ENCODE results near the gene CAMKK1. TPM values are rescaled to one million over a fixed set of nuclear protein-coding genes. Genes with fewer than 3 reads are reported as not detected.

Gene CAMKK1
- total and polyA plus RNA-seq, 2 of the 4 experiments (the other 2 are of a cell fraction) = 4.1 to 8.2 TPM

DNA sequence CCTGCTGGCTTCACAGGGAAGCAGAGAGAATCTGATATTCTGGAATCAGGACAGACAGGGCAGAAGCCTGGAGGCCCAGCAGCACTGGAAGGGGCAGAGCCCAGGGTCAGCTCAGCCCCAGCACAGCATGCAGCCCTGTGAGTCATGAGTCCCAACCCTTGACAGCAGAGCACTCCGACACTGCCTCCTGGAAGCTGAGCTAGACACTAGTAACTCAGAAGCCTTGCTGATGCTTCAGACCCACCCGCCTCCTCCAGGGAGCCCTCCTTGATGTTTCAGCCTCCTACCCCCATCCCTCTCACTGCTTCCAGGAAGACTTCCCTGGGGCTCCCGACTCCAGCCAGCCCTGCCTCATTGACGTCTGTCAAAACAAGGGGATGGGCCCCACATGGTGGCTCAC lies 6.9 kb downstream of the CAMKK1 start:
- H4K91ac ChIP-seq (ENCODE audit: insufficient read depth, low read depth, low read length) = no peak overlapping the region; the same call in 1 of the 2 replicates
- in situ Hi-C loops (cut with MboI; ENCODE audit: low sequenced_read_pairs) = no loop called here
- no peak overlapping the region for H3K9ac ChIP-seq (ENCODE audit: low read depth, low read length)
- H3K56ac ChIP-seq (ENCODE audit: extremely low read depth, insufficient read depth, low read length) = no peak overlapping the region
- H3K4me1 ChIP-seq (ENCODE audit: control insufficient read depth, insufficient read depth, low read length) = peaks cover 38% of the 10 kb centered on the region
- TF ChIP-seq, protein P1, sequence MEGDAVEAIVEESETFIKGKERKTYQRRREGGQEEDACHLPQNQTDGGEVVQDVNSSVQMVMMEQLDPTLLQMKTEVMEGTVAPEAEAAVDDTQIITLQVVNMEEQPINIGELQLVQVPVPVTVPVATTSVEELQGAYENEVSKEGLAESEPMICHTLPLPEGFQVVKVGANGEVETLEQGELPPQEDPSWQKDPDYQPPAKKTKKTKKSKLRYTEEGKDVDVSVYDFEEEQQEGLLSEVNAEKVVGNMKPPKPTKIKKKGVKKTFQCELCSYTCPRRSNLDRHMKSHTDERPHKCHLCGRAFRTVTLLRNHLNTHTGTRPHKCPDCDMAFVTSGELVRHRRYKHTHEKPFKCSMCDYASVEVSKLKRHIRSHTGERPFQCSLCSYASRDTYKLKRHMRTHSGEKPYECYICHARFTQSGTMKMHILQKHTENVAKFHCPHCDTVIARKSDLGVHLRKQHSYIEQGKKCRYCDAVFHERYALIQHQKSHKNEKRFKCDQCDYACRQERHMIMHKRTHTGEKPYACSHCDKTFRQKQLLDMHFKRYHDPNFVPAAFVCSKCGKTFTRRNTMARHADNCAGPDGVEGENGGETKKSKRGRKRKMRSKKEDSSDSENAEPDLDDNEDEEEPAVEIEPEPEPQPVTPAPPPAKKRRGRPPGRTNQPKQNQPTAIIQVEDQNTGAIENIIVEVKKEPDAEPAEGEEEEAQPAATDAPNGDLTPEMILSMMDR (conservative IDR thresholded peaks at IDR 0.05; ENCODE audit: low read depth, low read length) = no peak
- TF ChIP-seq FOS (IDR thresholded peaks at IDR 0.05; ENCODE audit: low read depth, low read length) (peak; percentile 44), SMC3 (IDR thresholded peaks at IDR 0.05; ENCODE audit: low read depth, low read length) (peak; percentile 4; the same call in 1 of the 2 replicates), POLR2A (IDR thresholded peaks at IDR 0.05; ENCODE audit: low read depth, low read length) (no peak), RAD21 (IDR thresholded peaks at IDR 0.05; ENCODE audit: low read length) (no peak; the same call in 1 of the 2 replicates), BHLHE40 (IDR thresholded peaks at IDR 0.05; ENCODE audit: low read depth, low read length) (no peak), RCOR1 (IDR thresholded peaks at IDR 0.05; ENCODE audit: insufficient replicate concordance, low read length) (peak; percentile 62), CHD1 (IDR thresholded peaks at IDR 0.05; ENCODE audit: low read depth, low read length) (no peak), RFX5 (IDR thresholded peaks at IDR 0.05; ENCODE audit: low read depth, low read length) (no peak), MAZ (IDR thresholded peaks at IDR 0.05; ENCODE audit: borderline replicate concordance, low read depth, low read length) (peak; percentile 26; the same call in 1 of the 2 replicates), NFE2L2 (IDR thresholded peaks at IDR 0.05; ENCODE audit: low read depth, low read length) (no peak), MAFK (IDR thresholded peaks at IDR 0.05; ENCODE audit: low read depth, low read length) (no peak), CEBPB (IDR thresholded peaks at IDR 0.05; ENCODE audit: low read depth, low read length) (no peak), MXI1 (IDR thresholded peaks at IDR 0.05; ENCODE audit: borderline replicate concordance, low read depth, low read length) (peak; percentile 61; the same call in 1 of the 2 replicates)
- TF ChIP-seq, protein P2, sequence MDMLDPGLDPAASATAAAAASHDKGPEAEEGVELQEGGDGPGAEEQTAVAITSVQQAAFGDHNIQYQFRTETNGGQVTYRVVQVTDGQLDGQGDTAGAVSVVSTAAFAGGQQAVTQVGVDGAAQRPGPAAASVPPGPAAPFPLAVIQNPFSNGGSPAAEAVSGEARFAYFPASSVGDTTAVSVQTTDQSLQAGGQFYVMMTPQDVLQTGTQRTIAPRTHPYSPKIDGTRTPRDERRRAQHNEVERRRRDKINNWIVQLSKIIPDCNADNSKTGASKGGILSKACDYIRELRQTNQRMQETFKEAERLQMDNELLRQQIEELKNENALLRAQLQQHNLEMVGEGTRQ (IDR thresholded peaks at IDR 0.05; ENCODE audit: low read depth, low read length) = no peak
- TF ChIP-seq, protein P3, sequence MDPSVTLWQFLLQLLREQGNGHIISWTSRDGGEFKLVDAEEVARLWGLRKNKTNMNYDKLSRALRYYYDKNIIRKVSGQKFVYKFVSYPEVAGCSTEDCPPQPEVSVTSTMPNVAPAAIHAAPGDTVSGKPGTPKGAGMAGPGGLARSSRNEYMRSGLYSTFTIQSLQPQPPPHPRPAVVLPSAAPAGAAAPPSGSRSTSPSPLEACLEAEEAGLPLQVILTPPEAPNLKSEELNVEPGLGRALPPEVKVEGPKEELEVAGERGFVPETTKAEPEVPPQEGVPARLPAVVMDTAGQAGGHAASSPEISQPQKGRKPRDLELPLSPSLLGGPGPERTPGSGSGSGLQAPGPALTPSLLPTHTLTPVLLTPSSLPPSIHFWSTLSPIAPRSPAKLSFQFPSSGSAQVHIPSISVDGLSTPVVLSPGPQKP (IDR thresholded peaks at IDR 0.05; ENCODE audit: borderline replicate concordance, low read depth, low read length) = no peak
- no peak overlapping the region for H3K4me3 ChIP-seq (ENCODE audit: insufficient read depth, low read depth, low read length)
- H3K4me2 ChIP-seq (ENCODE audit: low read depth, low read length) = no peak overlapping the region
- H4K5ac ChIP-seq (ENCODE audit: low read depth, low read length) = no peak overlapping the region
- CTCF ChIA-PET = interaction anchor here (1.1 to 2.4 kb wide), 3 partner anchors 28 to 148 kb away, joined by 3 to 6 read pairs (median 5); no protein-coding TSS in a partner anchor
- no peak overlapping the region for H2BK15ac ChIP-seq (ENCODE audit: low read depth, low read length)
- peak overlapping the region; percentile 52; the same call in 1 of the 2 replicates for H3K4ac ChIP-seq (ENCODE audit: low read depth, low read length)
- no TSS peak for BruUV-seq (replicated peaks)
- ATAC-seq (ENCODE audit: low read depth) (peak; percentile 69), DNase-seq (peak; percentile 70)
- peak overlapping the region; percentile 28 for H2AK9ac ChIP-seq (replicated peaks; ENCODE audit: low read depth, low read length, poor library complexity)
- no peak overlapping the region for H3K18ac ChIP-seq (ENCODE audit: low read depth, low read length)
- no peak overlapping the region for H4K8ac ChIP-seq (ENCODE audit: low read depth in 2 of 2, low read length in 2 of 2)
- H2BK20ac ChIP-seq (ENCODE audit: low read depth, low read length) = no peak overlapping the region
- no peak overlapping the region for H3K23ac ChIP-seq (ENCODE audit: low read depth, low read length)
- 43% methylated on average over 2 of the region's 4 CpGs; no CpG with 5 or more reads in 1 of the 2 experiments for WGBS, 2 experiments (ENCODE audit: extremely low coverage in 2 of 2, insufficient read length in 1 of 2)
- no peaks in the 10 kb centered on the region for H3K9me3 ChIP-seq (ENCODE audit: control insufficient read depth, insufficient read depth, low read length)
- peaks cover 14 to 45% of the 10 kb centered on the region in 2 experiments; a peak in 3 of 4 replicates for H3K79me1 ChIP-seq (ENCODE audit: low read depth in 1 of 2, low read length in 2 of 2)
- H2AFZ ChIP-seq (replicated peaks; ENCODE audit: low read length, poor library complexity) = peak overlapping the region; percentile 2
- no peak overlapping the region for H2BK5ac ChIP-seq (ENCODE audit: low read depth, low read length, poor library complexity, severe bottlenecking)
- H3K9me1 ChIP-seq (ENCODE audit: insufficient read depth, low read length) = peaks cover 15% of the 10 kb centered on the region
- no peaks in the 10 kb centered on the region for H4K20me1 ChIP-seq (ENCODE audit: insufficient read depth, low read length)
- POLR2A ChIA-PET (ENCODE audit: unreplicated experiment) = no interaction called here
- intact Hi-C loops (cut with micrococcal nuclease) = no loop called here
- H2AK5ac ChIP-seq (ENCODE audit: low read depth, low read length) = no peak overlapping the region
- dilution Hi-C loops (cut with HindIII; ENCODE audit: low sequenced_read_pairs, unreplicated experiment) = no loop called here
- no peak overlapping the region for H3K14ac ChIP-seq (replicated peaks; ENCODE audit: low read depth, low read length)
- H2BK120ac ChIP-seq (ENCODE audit: low read depth, low read length) = no peak overlapping the region
- no peaks in the 10 kb centered on the region for H3K27me3 ChIP-seq (ENCODE audit: control insufficient read depth, insufficient read depth, low read length)
- H3K27ac ChIP-seq (ENCODE audit: insufficient read depth, low read length) = 0 out of 2 replicates have a peak overlapping the region, but pooled peaks have one; percentile 1
- peaks cover 7% of the 10 kb centered on the region; the same call in 1 of the 2 replicates for H3K36me3 ChIP-seq (ENCODE audit: control insufficient read depth, insufficient read depth, low read length)
